Stimulated activated CD4-positive, alpha-beta T cell treated with anti-CD3 and anti-CD28 coated beads, Interleukin-4, amount 100 ng/mL, for 48 hours (primary cell): Measurements from ENCODE around the gene ANXA2R.
"Not testable (repeated sequence)": the region's sequence is repeated elsewhere in the genome, so short reads cannot be mapped to it uniquely, and the experiment has no call there.

Experiments
- DNase-seq, 2 donors: peaks; one replicate each; pipeline ENCODE4 v3.0.0-alpha.2; 2020; ENCODE audit warnings: low read depth in 2 of 2

The ANXA2R gene

DNA sequence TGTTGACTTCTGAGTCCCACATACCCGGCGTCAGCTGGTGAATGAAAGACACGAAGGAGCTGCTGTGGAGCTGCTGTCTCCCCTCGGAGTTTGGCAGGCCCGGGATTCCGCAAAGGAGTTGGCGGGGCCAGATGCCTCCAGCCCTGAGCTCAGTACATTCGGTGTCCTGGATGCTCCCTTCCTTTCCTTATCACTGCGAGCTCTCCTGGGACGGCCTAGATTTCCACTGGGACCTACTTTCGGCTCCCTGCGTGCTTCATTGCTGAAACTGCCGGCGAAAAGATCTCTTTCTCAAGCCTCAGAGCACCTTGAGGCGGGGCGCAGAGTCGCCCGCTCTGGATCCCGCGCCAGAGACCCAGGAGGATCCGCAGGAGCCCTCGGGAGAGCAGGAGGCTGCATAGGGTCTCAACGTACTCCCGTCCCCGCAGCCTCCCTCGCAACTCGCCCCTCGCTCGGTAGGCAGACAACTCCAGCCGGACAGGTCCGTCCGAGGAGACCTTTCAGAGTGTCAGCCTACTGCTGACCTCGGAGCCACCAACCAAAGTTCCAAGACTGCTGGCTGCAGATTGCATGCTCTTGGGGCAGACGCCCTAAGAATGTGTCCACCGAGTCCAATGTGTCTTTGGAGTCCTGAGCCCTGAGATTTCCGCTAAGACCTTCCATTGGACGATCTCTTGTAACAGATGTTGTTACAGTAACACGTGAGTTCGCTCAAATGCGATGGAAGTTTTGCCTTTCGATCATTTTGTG lies 6.1 kb downstream of the ANXA2R start:
- DNase-seq = no peak

DNA sequence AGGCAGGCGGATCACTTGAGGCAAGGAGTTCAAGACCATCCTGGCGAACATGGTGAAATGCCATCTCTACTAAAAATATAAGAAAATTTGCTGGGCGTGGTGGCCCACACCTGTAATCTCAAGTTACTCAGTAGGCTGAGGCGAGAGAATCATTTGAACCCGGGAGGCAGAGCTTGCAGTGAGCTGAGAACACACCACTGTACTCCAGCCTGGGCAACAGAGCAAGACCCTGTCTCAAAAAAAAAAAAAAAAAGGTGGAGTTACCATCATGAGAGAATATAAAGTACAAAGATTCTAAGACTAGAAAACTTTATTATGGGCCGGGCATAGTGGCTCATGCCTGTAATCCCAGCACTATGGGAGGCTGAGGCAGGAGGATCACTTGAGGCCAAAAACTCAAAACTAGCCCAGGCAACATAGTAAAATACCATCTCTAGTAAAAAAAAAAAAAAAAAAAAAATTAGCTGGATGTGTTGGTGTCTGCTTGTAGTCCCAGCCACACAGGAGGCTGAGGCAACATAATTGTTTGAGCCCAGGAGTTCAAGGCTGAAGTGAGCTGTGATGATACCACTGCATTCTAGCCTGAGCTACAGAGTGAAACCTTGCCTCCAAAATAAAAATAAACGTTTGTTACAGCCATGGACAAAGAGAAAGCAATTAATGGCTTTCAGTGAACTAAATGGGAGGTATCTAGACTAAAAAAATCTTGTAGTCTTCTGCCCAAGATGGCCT lies 12.9 kb downstream of the ANXA2R start:
- DNase-seq = no peak

DNA sequence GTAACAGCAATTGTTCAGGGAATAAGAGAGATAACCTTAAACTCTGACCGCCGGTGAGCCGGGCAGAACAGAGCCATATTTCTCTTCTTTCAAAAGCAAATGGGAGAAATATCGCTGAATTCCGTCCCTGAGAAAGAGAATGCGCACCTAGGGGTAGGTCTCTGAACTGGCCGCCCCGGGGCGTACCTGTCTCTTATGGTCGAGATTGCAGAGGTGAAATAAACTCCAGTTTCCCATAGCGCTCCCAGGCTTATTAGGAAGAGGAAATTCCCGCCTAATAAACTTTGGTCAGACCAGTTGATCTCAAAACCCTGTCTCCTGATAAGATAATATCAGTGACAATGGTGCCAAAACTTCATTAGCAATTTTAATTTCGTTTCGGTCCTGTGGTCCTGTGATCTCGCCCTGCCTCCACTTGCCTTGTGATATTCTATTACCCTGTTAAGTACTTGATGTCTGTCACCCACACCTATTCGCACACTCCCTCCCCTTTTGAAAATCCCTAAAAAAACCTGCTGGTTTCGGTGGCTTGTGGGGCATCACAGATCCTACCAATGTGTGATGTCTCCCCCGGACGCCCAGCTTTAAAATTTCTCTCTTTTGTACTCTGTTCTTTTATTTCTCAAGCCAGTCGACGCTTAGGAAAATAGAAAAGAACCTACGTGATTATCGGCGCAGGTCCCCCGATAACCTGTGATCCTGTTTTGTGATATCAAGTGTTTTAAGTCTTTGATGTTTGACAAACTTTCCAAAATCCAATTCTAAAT lies 14.8 kb downstream of the ANXA2R start:
- DNase-seq = not testable (repeated sequence)

DNA sequence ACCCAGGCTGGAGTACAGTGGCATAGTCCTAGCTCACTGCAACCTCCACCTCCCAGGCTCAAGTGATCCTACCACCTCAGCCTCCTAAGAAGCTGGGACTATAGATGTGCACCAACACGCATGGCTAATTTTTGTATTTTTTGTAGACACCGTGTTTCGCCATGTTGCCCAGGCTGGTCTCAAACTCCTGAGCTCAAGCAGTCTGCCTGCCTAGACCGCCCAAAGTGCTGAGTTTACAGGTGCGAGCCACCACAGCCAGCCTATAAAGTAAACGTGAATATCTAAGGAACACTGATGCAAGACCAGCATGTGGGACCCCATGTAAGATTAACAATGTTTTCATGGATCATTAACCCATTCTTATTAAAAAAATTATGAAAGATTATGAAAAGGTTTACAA lies 15.9 kb downstream of the ANXA2R start:
- no peak for DNase-seq

DNA sequence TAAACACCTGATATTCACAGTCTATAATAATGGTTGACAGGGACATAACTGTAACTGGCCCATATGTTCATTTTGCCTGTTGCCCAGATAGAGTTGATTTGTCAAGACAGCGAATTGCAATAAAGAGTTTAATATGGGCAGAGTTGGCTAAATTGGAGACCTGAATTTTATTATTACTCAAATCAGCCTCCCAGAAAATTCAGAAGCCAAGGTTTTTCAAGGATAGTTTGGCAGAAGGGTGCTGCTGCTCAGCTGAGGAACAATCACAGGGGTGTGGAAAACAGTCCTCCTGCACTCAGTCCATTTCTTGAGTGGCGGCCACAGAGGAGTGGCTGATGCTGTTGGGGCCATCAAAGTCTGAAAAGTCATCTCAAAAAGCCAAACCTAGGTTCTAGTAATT lies 19.0 kb downstream of the ANXA2R start:
- no peak for DNase-seq

DNA sequence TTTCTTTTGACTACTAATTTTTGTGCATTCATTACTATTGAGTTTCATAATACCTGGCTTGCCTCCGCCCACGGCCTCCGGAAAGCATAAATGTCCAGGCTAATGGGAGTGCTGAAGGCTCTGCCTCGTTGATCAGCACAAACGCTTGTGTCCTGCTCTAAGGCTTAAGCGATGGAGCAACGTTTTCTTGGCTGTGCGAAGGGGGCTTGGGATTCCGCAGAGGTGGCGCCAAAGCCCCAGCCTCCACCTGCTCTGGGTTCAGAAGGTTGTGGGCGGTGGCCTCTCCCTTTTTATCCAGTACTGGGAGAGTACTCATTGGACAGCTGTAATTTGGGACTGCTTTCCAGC lies 19.7 kb downstream of the ANXA2R start:
- peak in 1 of 2 donors; percentile 24 for DNase-seq

DNA sequence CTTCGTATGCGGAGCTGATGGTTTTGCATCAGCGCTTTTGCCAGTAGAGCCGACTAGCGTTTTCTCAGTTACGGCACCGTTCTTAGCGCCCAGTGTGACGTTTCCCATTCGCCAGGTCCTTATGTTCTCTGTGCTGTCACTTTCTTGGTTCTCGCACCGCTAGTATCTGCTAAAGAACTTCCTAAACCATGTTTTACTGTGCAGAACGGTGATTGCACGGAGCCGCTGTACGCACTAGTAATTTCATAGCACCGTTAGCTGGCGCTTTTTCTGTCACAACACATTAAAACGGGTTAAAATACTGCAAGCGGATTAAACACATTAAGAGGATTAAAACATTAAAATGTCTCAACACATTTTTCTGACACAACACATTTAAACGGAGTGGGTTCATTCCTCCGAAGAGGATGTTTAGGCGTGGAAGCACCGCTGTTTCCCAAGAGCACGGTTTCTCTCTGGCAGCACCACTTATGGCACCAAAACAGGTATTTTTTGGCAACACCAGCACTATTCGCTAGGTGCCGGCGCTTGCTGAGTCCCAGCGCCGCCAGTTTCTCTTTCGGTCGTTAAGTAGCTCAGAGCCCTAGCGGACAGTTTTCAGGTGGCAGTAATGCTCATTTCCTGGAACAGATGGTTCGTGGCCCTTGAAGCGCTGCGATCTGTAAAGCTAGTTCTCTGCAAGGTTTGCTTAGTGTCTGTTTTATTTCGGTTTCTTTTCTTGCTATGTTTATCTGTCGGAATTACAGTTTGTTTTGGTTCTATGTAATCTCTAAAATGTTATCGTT lies 20.3 kb downstream of the ANXA2R start:
- DNase-seq = peak; percentile 55 to 79

DNA sequence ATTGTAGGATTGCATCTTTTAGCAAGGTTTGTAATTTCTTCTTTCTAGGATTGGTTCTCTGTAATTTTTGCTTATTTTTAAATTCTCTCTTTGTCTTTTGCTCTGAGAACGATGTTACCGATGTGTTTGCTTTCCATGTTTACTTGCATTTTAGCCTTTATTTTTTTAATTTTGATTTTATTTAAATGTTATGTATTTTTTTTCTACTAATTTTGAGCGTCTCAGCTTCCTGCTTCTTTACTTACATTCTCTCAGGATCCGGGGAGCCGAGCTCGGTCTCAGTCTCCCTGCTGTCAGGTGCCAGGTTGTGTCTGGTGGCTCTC lies 20.9 kb downstream of the ANXA2R start:
- DNase-seq = no peak

DNA sequence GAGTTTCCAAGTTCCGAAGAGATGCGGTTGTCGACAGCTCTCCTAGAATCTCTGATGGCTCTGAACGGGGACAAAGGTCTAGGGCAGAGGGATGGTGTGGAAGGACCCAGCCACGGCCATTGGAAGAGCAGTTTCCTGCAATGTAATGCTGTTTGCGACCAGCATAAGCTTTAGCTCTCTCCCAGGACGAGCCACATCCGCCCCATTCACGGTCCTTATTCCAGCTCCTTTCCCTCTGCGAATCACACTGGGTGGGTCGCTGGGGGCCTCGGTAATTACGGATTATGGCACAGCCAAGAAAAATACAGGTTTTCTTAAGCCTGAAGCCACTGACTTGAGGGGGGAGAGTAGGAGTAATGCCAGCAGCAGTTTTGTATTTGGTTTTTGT lies 22.7 kb downstream of the ANXA2R start:
- DNase-seq = no peak

DNA sequence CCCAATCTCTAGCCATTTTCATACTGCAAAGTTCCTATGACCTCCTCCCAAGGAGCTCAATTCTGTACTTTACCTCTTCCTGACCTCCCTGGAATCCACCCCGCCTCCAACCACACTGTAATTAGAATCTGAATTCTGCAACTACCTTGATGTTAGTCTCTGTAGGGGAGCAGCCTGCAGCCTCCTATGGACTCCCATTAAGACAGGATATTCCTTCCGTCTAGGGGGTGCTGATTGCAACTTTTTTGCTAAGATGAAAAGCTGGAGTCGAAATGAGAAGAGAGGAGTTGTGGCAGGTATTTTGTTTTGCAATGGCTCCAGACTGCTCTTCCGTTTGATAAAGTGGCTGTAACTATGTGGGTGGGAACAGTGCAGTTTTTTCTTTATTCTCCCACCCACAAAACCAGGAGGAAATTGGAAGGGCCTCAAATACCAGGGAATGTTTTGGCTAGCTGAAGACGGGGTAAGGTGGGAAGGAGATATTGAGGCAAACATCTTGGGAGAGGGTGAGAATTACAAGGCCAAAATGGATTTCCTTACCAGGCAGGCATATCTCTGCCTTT lies 23.8 kb downstream of the ANXA2R start:
- no peak for DNase-seq

DNA sequence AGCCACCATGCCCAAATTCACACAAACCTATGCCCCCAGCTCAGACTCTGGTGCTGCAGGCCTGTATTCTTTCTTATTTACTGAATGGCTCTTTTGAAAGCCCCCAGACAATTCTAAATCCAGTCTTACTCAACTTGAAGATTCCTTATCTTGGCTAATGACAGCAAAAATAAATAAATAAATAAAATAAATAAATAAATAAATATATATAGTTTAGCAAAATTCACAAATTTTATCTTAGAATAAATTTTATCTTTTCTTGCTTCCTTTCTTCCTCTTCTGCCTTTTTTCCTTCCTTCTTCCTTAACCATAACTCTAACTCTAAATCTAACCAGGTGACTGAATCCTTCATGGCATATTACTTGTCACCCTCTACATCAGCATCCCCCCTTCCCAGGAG lies 25.6 kb downstream of the ANXA2R start:
- DNase-seq = no peak

DNA sequence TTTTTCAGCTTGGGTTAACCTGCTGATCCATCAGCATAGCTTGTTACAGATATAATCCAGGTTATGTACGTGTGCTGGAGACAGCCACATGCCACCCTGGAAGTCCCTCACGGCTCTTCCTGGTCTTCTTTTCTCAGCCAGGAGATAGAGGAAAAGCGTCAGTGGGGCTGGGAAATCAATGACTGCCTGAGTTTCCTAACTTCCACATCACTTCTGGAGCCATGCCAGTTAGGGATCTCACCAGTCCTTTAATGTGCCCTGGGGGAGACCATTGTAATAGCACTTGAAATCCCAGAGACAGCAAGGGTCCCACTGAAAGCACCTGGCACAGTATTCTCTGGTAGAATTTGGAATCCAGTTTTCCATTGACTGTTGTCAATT lies 29.2 kb downstream of the ANXA2R start:
- no peak for DNase-seq

DNA sequence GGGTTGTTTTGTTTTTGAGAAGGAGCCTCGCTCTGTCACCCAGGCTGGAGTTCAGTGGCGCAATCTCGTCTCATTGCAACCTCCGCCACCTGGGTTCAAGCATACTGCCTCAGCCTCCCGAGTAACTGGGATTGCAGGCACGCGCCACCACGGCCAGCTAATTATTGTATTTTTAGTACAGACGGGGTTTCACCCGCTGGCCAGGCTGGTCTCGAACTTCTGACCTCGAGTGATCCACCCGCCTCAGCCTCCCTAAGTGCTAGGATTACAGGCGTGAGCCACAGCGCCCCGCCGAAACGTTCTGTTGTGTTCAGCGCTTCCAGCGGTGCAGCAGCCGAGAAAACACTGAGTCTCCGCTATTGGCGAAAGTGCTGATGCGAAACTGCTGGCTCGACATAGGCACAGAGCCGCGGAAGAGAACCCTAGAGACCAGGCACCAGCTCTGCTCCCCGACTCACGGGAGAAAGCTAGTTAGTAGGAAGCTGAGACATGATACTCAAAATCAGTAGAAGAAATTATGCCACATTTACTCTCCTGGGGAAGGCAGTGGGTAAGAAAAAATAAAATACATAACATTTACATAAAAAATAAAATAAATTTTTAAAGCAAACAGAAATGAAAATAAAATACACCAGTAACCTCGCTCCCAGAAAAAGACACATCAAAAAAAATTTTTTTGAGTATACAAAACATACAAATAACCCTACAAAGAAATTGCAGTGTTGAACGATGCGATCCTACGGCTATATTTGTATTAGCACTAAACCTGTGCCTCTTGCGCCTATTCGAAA lies 31.6 kb downstream of the ANXA2R start:
- DNase-seq = peak; percentile 86 to 88

DNA sequence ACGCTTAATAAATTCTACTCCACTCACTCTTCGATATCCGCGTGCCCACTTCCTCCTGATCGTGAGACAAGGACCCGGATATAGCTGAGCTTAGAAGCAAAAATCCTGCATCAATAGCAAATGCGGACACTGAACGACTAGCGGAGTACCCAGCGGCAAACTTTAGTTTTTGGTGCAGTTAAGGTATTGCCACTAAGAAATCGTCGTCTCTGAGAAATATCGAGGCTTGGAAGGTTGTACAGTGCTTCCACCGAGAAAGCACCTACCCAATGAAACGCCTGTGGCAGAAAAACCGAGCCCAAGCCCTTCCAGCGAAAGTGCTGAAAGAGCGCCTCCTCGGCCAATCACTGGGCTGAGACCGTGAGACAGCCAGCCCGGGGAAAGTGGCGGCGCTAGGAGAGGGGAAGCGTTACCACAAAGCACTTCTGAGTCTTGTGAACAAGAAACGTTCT lies 32.2 kb downstream of the ANXA2R start:
- DNase-seq = peak; percentile 66 to 76

DNA sequence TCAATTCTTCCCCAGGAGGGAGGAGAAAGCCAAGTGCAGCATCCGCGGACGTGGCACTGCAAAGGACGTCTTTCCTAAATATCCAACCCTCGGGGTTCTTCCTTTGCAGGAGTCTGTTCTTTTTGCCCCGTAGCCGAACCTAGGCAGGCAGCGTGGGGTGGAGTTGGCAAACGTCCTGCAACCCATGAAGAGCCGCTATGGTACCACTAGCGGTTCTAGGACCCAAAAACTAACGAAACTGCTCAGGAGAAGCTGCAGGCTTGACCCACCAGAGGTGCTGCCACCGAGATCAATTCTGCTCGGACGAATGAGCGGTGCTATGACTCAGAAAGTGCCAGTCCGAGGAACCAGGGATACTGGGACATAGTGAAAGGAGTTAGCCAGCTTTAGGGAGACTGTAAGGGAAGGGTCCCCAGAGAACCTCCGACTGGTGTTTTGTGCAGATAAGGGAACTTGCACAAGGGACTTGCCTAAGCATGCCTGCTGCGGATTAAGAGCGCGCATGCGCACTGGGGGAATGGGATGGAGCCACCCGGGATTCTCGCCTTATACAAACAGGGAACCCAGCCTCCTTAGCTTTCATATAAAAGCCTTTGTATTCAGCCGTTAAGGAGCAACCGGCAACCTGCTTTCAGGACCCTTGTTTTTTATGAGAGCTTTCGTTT lies 32.7 kb downstream of the ANXA2R start:
- DNase-seq = peak; percentile 56 to 74

DNA sequence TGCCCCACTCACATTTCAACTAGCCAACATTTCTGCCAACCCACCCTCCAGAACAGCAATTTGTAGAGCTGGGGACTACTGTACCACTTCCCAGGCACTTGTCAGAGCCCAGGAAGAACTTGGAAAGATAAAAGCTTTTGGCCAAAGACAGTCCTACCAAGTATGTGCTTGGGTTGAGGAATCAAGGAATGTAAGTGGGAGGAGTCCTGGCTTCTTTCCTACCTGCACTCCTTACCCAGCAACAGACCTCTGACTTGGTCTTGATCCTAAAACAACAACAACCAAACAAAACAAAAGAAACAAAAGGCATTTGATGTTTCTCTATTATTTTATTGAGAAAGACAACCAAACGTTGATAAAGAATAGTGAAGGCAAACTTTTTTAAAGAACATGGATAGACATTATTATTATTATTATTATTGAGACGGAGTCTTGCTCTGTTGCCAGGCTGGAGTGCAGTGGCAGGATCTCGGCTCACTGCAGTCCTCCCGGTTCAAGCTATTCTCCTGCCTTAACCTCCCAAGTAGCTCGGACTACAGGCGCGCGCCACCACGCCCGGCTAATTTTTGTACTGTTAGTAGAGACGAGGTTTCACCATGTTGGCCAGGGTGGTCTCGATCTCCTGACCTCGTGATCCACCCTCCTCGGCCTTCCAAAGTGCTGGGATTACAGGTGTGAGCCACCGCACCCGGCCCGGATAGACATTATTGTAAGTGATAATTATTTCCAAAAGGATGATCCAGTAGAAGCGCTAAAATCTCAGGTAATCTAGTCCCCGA lies 33.5 kb downstream of the ANXA2R start:
- DNase-seq = no peak

DNA sequence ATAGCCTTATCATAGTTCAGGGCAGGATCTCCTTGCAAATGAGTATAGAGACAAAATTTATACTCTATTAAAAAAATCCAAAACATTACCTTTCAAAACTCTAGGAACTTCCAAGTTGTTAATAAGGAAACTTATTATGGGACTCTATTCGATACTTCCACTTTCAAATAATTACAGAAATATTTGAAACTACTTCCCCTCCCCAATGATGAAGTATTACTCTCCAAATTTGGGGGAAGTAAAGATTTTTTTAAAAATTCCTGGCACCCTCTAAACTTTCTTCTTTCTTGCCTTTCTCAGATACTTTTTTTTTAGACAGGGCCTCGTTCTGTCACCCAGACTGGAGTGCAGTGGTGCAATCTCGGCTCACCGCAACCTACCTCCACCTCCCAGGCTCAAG lies 35.1 kb downstream of the ANXA2R start:
- no peak for DNase-seq

DNA sequence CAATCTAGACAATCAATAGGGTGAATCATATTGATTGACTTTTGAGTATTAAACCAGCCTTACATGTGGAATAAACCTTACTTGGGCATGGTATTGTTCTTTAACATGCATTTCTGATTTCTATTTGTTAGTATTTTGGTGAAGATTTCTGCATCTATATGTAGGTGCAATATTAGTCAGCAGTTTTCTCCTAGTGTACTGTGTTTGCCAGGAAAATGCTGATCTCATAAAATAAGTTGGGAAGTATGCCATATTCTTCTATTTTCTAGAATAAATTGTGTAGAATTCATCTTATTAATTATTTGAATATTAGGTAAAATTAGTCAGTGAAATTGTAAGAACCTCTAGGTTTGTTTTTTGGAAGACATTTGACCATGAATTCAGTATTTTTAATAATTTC lies 38.4 kb downstream of the ANXA2R start:
- no peak for DNase-seq

DNA sequence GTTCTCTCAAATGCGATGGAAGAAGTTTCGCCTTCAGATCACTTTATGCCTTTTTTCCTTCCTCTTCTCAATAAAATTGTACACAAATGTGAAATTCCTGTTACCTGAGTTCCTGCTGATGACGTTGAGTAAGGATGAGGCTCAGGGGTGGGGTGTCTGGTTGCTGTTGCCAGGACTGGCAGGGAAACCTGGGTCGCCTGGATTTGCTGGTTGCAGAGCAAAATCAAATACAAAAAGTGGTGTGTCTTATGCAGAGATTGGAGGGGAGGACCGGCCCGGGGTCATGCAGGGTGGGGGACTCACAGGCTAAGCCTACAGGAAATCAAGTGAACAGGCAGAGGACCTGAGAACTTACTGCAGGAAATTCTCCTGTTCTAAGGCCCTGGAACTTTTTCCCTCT lies 39.2 kb downstream of the ANXA2R start:
- DNase-seq = no peak
